SU-DHL-6 (cell line): ENCODE measurements around the gene PIEZO1.

ENCODE experiments used
- H2AFZ ChIP-seq: fragments of 200-600 bp; sonication (generic); 2 replicates; pipeline ENCODE4 v1.6.1; 2014; ENCODE audit warnings: low read depth, mild to moderate bottlenecking, moderate library complexity, mixed read lengths, antibody characterized with exemption, low read length; ENCODE audit not compliant: severe bottlenecking
- H3F3A ChIP-seq: fragments of 200-600 bp; shearing (Covaris generic); 2 replicates; pipeline ENCODE4 v1.6.0; 2016; ENCODE audit warnings: antibody characterized with exemption, mild to moderate bottlenecking; ENCODE audit not compliant: insufficient read depth
- H3K27ac ChIP-seq: fragments of 200-600 bp; sonication (generic); 2 replicates; pipeline ENCODE4 v1.5.1; 2016; ENCODE audit warnings: low read depth, mild to moderate bottlenecking, low read length, moderate library complexity, mixed read lengths
- H3K27me3 ChIP-seq: fragments of 200-600 bp; sonication (generic), shearing (Covaris generic); 2 replicates; pipeline ENCODE4 v1.6.0; 2014; ENCODE audit warnings: mild to moderate bottlenecking, low read length
- H3K36me3 ChIP-seq: fragments of 200-600 bp; sonication (generic); 2 replicates; pipeline ENCODE4 v1.6.1; 2014; ENCODE audit warnings: mild to moderate bottlenecking, low read length, mixed read lengths
- H3K4me2 ChIP-seq: fragments of 300-600, 200-600 bp; shearing (Covaris generic), sonication (generic); 2 replicates; pipeline ENCODE4 v1.6.0; 2014; ENCODE audit warnings: low read length, low read depth, mild to moderate bottlenecking; ENCODE audit not compliant: poor library complexity, severe bottlenecking
- H3K4me3 ChIP-seq: fragments of 200-600 bp; sonication (generic); 2 replicates; pipeline ENCODE4 v1.5.1; 2014; ENCODE audit warnings: antibody characterized with exemption, low read length, mild to moderate bottlenecking, mixed read lengths; ENCODE audit not compliant: insufficient read depth, poor library complexity, severe bottlenecking
- H3K79me2 ChIP-seq: fragments of 200-600 bp; sonication (generic); 2 replicates; pipeline ENCODE4 v1.6.1; 2014; ENCODE audit warnings: mild to moderate bottlenecking, low read length, moderate library complexity; ENCODE audit not compliant: insufficient read depth
- H3K9ac ChIP-seq: fragments of 200-600 bp; sonication (generic); 2 replicates; pipeline ENCODE4 v1.7.0; 2014; ENCODE audit warnings: mild to moderate bottlenecking, low read length
- H3K9me2 ChIP-seq: fragments of 200-600 bp; sonication (generic); replicated peaks from 2 replicates; pipeline ENCODE4 v1.6.1; 2014; ENCODE audit warnings: low read length; ENCODE audit not compliant: insufficient read depth
- H3K9me3 ChIP-seq: fragments of 200-600 bp; sonication (generic); 2 replicates; pipeline ENCODE4 v1.6.1; 2014; ENCODE audit warnings: low read length, mixed read lengths; ENCODE audit not compliant: insufficient read depth
- H4K20me1 ChIP-seq: fragments of 200-600 bp; sonication (generic); 2 replicates; pipeline ENCODE4 v1.6.1; 2014; ENCODE audit warnings: low read depth, mild to moderate bottlenecking, antibody characterized with exemption, low read length, moderate library complexity, mixed read lengths
- EZH2phosphoT487 ChIP-seq: fragments of 200-600 bp; sonication (generic), shearing (Covaris generic); conservative IDR thresholded peaks from 2 replicates; pipeline ENCODE4 v1.6.1; 2018; ENCODE audit warnings: mild to moderate bottlenecking, antibody characterized with exemption, low read length, moderate library complexity, mixed read lengths
- TF ChIP-seq, protein P1 (sequence below): fragments of 200-600 bp; sonication (generic); IDR thresholded peaks from one replicate; pipeline ENCODE4 v1.5.1; 2017; ENCODE audit warnings: antibody characterized with exemption, mild to moderate bottlenecking, low read length, moderate library complexity; ENCODE audit not compliant: insufficient read depth, poor library complexity, severe bottlenecking

The PIEZO1 gene

DNA sequence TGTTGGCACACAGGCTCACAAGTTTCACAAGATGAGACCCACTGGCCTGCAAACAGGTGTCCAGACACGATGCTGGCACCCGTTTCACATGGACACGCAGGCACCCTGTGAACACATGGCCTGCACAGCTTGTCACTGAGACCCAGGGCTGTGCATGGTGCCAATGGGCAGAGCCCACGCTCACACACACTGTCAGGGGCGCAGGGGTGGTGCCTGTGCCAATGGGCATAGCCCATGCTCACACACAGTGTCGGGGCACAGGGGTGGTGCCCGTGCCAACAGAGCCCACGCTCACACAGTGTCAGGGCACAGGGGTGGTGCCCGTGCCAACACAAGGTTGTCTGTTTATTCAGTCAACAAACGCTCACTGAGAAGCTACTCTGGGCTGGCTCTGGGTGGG, 49.4 kb downstream of the PIEZO1 start:
- H4K20me1 ChIP-seq: no peaks in the 10 kb centered on the region
- H2AFZ ChIP-seq: no peak overlapping the region
- H3K9me2 ChIP-seq: no peaks in the 10 kb centered on the region
- H3K27me3 ChIP-seq: no peaks in the 10 kb centered on the region
- H3K9ac ChIP-seq: no peak overlapping the region
- H3K9me3 ChIP-seq: no peaks in the 10 kb centered on the region
- H3K4me3 ChIP-seq: no peak overlapping the region
- H3F3A ChIP-seq: no peaks in the 10 kb centered on the region
- no peaks in the 10 kb centered on the region for H3K79me2 ChIP-seq
- H3K36me3 ChIP-seq: no peaks in the 10 kb centered on the region
- H3K27ac ChIP-seq: no peak overlapping the region
- TF ChIP-seq, protein P1, sequence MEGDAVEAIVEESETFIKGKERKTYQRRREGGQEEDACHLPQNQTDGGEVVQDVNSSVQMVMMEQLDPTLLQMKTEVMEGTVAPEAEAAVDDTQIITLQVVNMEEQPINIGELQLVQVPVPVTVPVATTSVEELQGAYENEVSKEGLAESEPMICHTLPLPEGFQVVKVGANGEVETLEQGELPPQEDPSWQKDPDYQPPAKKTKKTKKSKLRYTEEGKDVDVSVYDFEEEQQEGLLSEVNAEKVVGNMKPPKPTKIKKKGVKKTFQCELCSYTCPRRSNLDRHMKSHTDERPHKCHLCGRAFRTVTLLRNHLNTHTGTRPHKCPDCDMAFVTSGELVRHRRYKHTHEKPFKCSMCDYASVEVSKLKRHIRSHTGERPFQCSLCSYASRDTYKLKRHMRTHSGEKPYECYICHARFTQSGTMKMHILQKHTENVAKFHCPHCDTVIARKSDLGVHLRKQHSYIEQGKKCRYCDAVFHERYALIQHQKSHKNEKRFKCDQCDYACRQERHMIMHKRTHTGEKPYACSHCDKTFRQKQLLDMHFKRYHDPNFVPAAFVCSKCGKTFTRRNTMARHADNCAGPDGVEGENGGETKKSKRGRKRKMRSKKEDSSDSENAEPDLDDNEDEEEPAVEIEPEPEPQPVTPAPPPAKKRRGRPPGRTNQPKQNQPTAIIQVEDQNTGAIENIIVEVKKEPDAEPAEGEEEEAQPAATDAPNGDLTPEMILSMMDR: no peak
- no peak for TF ChIP-seq EZH2phosphoT487
- H3K4me2 ChIP-seq: no peak overlapping the region

DNA sequence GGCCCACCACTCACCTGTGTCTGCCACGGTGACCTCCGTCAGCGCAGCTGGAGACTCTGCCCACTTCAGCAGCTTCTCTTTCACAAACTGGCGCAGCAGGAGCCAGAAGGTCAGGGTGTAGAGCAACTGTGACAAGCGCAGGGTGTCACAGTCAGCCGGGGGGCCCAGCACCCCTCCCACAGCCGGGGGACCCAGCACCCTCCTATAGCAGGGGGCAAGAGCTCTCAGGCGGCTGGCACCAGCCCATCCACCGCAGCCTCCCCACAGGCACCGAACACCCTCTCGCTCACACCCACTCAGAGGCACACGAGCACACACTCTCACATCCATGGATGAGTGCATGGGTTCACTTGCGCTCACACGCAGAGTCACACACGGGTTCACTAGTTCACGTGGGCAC, 49.9 kb downstream of the PIEZO1 start:
- no peaks in the 10 kb centered on the region for H3K36me3 ChIP-seq
- no peaks in the 10 kb centered on the region for H3K27me3 ChIP-seq
- no peak overlapping the region for H3K27ac ChIP-seq
- TF ChIP-seq, protein P1: no peak
- no peak overlapping the region for H3K9ac ChIP-seq
- H3K9me2 ChIP-seq: no peaks in the 10 kb centered on the region
- no peaks in the 10 kb centered on the region for H3F3A ChIP-seq
- H2AFZ ChIP-seq: no peak overlapping the region
- no peak overlapping the region for H3K4me2 ChIP-seq
- no peaks in the 10 kb centered on the region for H4K20me1 ChIP-seq
- H3K79me2 ChIP-seq: no peaks in the 10 kb centered on the region
- H3K9me3 ChIP-seq: no peaks in the 10 kb centered on the region
- no peak overlapping the region for H3K4me3 ChIP-seq

DNA sequence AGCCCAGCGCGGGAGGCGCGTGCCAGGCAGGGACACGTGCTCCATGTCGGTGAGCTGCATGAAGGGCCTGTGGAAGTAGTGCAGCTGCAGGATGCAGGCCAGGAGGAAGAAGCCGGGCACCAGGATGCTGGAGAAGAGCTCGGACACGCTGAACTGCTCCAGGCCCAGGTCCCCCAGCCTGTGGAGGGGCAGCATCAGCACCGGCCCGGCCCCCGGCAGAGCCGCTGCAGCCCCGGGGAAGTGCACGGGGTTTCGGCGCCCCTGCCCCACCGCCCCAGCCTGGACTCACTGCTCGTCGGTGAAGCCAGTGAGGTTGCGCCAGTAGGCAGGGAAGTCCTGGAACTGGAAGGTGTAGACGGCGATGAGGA, 50.7 kb downstream of the PIEZO1 start:
- Histone ChIP-seq H3K79me2 (no peaks in the 10 kb centered on the region), H3K9me3 (no peaks in the 10 kb centered on the region), H2AFZ (no peak overlapping the region), H3K27ac (no peak overlapping the region), H3K27me3 (no peaks in the 10 kb centered on the region), H3K9me2 (no peaks in the 10 kb centered on the region), H3K36me3 (no peaks in the 10 kb centered on the region), H3K4me3 (no peak overlapping the region), H3K9ac (no peak overlapping the region), H3K4me2 (no peak overlapping the region), H4K20me1 (no peaks in the 10 kb centered on the region), H3F3A (no peaks in the 10 kb centered on the region)
- TF ChIP-seq, protein P1: no peak
- TF ChIP-seq EZH2phosphoT487: no peak
